GM23338 (cell line): ENCODE results near the gene NCCRP1. TPM values are rescaled to one million over a fixed set of nuclear protein-coding genes. Genes with fewer than 3 reads are reported as not detected.

Experiments used
- ATAC-seq: fragments of 200-7000 bp; cut with Tn5 transposase; 3 replicates; pipeline ENCODE4 v1.9.1; 2020
- DNase-seq: peaks from one replicate; pipeline ENCODE4 v3.0.0-alpha.2; 2015; ENCODE audit warnings: low spot score
- H2AFZ ChIP-seq: fragments of 200-600 bp; sonication (generic); 2 replicates; pipeline ENCODE4 v1.8.0; 2016; ENCODE audit warnings: antibody characterized with exemption, mild to moderate bottlenecking, moderate library complexity
- H3F3A ChIP-seq: fragments of 200-600 bp; sonication (generic); replicated peaks from 2 replicates; pipeline ENCODE4 v1.8.0; 2017; ENCODE audit warnings: antibody characterized with exemption, mixed run types, low read depth
- H3K27ac ChIP-seq: fragments of 200-600 bp; sonication (generic); 2 replicates; pipeline ENCODE4 v1.6.1; 2016; ENCODE audit warnings: low read depth
- H3K27me3 ChIP-seq: fragments of 200-600 bp; sonication (generic); 2 replicates; pipeline ENCODE4 v1.8.0; 2016; ENCODE audit warnings: mild to moderate bottlenecking, mixed run types, moderate library complexity; ENCODE audit not compliant: insufficient read depth
- H3K36me3 ChIP-seq: fragments of 200-600 bp; sonication (generic); 2 replicates; pipeline ENCODE4 v1.8.0; 2016; ENCODE audit warnings: mild to moderate bottlenecking; ENCODE audit not compliant: insufficient read depth
- H3K4me1 ChIP-seq: fragments of 200-600 bp; sonication (generic); 2 replicates; pipeline ENCODE4 v1.8.0; 2016; ENCODE audit warnings: mild to moderate bottlenecking, moderate library complexity; ENCODE audit not compliant: insufficient read depth
- H3K4me2 ChIP-seq: fragments of 200-600 bp; sonication (generic); 2 replicates; pipeline ENCODE4 v1.7.1; 2017; ENCODE audit warnings: mixed run types
- H3K4me3 ChIP-seq: fragments of 200-600 bp; sonication (generic); 2 replicates; pipeline ENCODE4 v1.6.1; 2016; ENCODE audit warnings: mixed run types
- H3K79me2 ChIP-seq: fragments of 200-600 bp; sonication (generic); replicated peaks from 2 replicates; pipeline ENCODE4 v1.8.0; 2017; ENCODE audit warnings: mild to moderate bottlenecking; ENCODE audit not compliant: insufficient read depth
- H3K9me2 ChIP-seq: fragments of 200-600 bp; sonication (generic); 2 replicates; pipeline ENCODE4 v1.8.0; 2017; ENCODE audit not compliant: insufficient read depth
- H4K20me1 ChIP-seq: fragments of 200-600 bp; sonication (generic); replicated peaks from 2 replicates; pipeline ENCODE4 v1.8.0; 2017; ENCODE audit warnings: mild to moderate bottlenecking; ENCODE audit not compliant: insufficient read depth
- H3K27ac Mint-ChIP-seq: 2 replicates; pipeline ENCODE4 v1.8.0; 2020; ENCODE audit warnings: inconsistent platforms, mild to moderate bottlenecking, moderate library complexity, mixed read lengths
- H3K27me3 Mint-ChIP-seq: 3 replicates; pipeline ENCODE4 v1.8.0; 2022; ENCODE audit warnings: low read depth, mild to moderate bottlenecking, moderate library complexity, mixed read lengths, inconsistent platforms; ENCODE audit not compliant: insufficient read depth, poor library complexity
- H3K36me3 Mint-ChIP-seq: 3 replicates; pipeline ENCODE4 v1.8.0; 2021; ENCODE audit warnings: low read depth, mild to moderate bottlenecking, inconsistent platforms, moderate library complexity, mixed read lengths
- H3K4me1 Mint-ChIP-seq: 3 replicates; pipeline ENCODE4 v1.8.0; 2020; ENCODE audit warnings: mild to moderate bottlenecking, inconsistent platforms, mixed read lengths
- H3K4me3 Mint-ChIP-seq: 3 replicates; pipeline ENCODE4 v1.8.0; 2021; ENCODE audit warnings: moderate library complexity, mild to moderate bottlenecking, inconsistent platforms, mixed read lengths
- H3K9me3 Mint-ChIP-seq: 3 replicates; pipeline ENCODE4 v1.8.0; 2020; ENCODE audit warnings: moderate library complexity, mild to moderate bottlenecking, inconsistent platforms, mixed read lengths
- CREB1 ChIP-seq: fragments of 250-450 bp; sonication (Bioruptor Pico); IDR thresholded peaks from 2 replicates; pipeline ENCODE4 v1.5.0; 2020; ENCODE audit warnings: low read depth, mild to moderate bottlenecking, moderate library complexity
- JUNB ChIP-seq: IDR thresholded peaks from one replicate; pipeline ENCODE4 v1.6.1; 2016; ENCODE audit warnings: antibody characterized with exemption; ENCODE audit not compliant: unreplicated experiment
- NANOG ChIP-seq: IDR thresholded peaks from 2 replicates; pipeline ENCODE4 v1.6.1; 2016; ENCODE audit warnings: antibody characterized with exemption, borderline replicate concordance
- POLR2AphosphoS5 ChIP-seq: IDR thresholded peaks from 2 replicates; pipeline ENCODE4 v1.6.1; 2016; ENCODE audit warnings: antibody characterized with exemption, low read depth
- STAT1 ChIP-seq: IDR thresholded peaks from one replicate; pipeline ENCODE4 v1.6.1; 2016; ENCODE audit warnings: antibody characterized with exemption; ENCODE audit not compliant: unreplicated experiment
- ZNF114 ChIP-seq: fragments of 250-450 bp; sonication (Bioruptor Pico); IDR thresholded peaks from 2 replicates; pipeline ENCODE4 v1.5.0; 2020; ENCODE audit warnings: mild to moderate bottlenecking, moderate library complexity
- ZNF331 ChIP-seq: fragments of 250-450 bp; sonication (Bioruptor Pico); IDR thresholded peaks from 2 replicates; pipeline ENCODE4 v1.5.0; 2020; ENCODE audit warnings: low read depth, mild to moderate bottlenecking, moderate library complexity
- polyA plus RNA-seq: library from polyadenylated mRNA; unstranded; fragments of >200 nt; fragmentation: Nextera tagmentation; extraction: Ambion mirVana; gene quantifications from 2 replicates; pipeline ENCODE4 v1.2.1, GENCODE V29; 2016
- total RNA-seq: library from RNA; depleted of rRNA; stranded (reverse); fragments of >200 nt; shearing (Covaris generic); gene quantifications from 2 replicates; pipeline ENCODE4 v1.2.3, GENCODE V29; 2014
- TF ChIP-seq, protein P1 (sequence below): IDR thresholded peaks from one replicate; pipeline ENCODE4 v1.6.1; 2018; ENCODE audit warnings: antibody characterized with exemption; ENCODE audit not compliant: unreplicated experiment
- TF ChIP-seq, protein P2 (sequence below): fragments of 250-450 bp; sonication (Bioruptor Pico); IDR thresholded peaks from 2 replicates; pipeline ENCODE4 v1.5.0; 2020; ENCODE audit warnings: mild to moderate bottlenecking, moderate library complexity
- TF ChIP-seq, protein P3 (sequence below): IDR thresholded peaks from 2 replicates; pipeline ENCODE4 v1.6.1; 2016; ENCODE audit warnings: antibody characterized with exemption

The NCCRP1 gene
- total and polyA plus RNA-seq, 2 experiments from 2014 or later, result 3.6 to 6.2 TPM

DNA sequence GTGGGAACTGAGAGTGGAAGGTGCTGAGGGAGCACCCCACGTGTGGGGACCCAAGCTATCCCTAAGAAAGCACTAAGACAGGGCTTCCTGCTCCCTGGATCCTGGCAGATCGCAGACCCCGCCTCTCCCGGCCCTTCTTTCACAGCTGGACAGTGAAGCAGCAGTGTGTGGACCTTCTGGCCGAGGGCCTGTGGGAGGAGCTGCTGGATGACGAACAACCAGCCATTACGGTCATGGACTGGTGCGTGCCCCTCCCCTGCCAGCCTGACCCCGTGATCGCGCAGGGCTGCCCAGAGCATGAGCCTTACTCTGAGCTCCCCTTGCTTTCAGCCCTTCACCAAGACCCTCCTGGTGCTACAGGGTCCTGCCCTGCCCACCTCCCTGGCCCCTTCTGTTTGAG, 2.3 kb downstream of the NCCRP1 start (continued):
- no peak for TF ChIP-seq STAT1
- no peak for TF ChIP-seq ZNF331 (CRISPR knock-in tag)
- TF ChIP-seq CREB1 (CRISPR knock-in tag), result no peak
- TF ChIP-seq, protein P1, sequence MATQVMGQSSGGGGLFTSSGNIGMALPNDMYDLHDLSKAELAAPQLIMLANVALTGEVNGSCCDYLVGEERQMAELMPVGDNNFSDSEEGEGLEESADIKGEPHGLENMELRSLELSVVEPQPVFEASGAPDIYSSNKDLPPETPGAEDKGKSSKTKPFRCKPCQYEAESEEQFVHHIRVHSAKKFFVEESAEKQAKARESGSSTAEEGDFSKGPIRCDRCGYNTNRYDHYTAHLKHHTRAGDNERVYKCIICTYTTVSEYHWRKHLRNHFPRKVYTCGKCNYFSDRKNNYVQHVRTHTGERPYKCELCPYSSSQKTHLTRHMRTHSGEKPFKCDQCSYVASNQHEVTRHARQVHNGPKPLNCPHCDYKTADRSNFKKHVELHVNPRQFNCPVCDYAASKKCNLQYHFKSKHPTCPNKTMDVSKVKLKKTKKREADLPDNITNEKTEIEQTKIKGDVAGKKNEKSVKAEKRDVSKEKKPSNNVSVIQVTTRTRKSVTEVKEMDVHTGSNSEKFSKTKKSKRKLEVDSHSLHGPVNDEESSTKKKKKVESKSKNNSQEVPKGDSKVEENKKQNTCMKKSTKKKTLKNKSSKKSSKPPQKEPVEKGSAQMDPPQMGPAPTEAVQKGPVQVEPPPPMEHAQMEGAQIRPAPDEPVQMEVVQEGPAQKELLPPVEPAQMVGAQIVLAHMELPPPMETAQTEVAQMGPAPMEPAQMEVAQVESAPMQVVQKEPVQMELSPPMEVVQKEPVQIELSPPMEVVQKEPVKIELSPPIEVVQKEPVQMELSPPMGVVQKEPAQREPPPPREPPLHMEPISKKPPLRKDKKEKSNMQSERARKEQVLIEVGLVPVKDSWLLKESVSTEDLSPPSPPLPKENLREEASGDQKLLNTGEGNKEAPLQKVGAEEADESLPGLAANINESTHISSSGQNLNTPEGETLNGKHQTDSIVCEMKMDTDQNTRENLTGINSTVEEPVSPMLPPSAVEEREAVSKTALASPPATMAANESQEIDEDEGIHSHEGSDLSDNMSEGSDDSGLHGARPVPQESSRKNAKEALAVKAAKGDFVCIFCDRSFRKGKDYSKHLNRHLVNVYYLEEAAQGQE, result no peak

DNA sequence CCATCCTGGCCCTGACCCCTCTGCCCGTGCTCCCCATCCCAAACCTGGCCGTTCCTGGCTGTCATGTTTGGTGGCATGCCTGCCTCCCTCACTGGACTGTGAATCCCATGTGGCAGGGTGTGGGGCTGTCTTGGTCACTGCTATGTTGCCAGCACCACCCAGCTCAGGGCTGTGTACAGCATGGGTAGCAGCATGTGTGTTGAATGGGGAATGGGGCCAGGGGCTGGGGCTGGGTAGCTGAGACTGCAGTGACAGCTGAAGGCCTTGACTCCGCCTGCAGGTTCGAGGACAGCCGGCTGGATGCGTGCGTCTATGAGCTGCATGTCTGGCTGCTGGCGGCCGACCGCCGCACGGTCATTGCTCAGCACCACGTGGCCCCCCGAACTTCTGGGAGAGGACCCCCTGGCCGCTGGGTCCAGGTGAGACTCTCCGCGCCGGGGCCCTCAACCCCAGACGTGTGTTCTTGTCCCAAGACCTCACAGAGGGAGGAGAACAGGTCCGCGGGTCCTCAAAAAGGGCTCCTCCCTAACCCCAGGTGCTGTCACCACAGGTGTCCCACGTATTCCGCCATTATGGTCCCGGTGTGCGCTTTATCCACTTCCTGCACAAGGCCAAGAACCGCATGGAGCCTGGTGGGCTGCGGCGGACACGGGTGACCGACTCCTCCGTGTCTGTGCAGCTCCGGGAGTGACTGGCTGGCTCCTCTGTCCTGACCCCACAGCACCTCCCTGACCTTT, 3.5 kb downstream of the NCCRP1 start:
- H3K27ac Mint-ChIP-seq, result no peak overlapping the region
- Histone ChIP-seq H2AFZ (no peak overlapping the region), H3K4me2 (no peak overlapping the region), H3K27me3 (peaks cover 57% of the 10 kb centered on the region), H3K9me2 (no peaks in the 10 kb centered on the region), H3K79me2 (no peaks in the 10 kb centered on the region), H3K4me3 (no peak overlapping the region), H3K27ac (no peak overlapping the region), H3F3A (no peaks in the 10 kb centered on the region), H3K4me1 (peaks cover 6% of the 10 kb centered on the region), H3K36me3 (no peaks in the 10 kb centered on the region), H4K20me1 (no peaks in the 10 kb centered on the region)
- no peak for DNase-seq
- peaks cover 49% of the 10 kb centered on the region for H3K27me3 Mint-ChIP-seq
- H3K36me3 Mint-ChIP-seq, result no peaks in the 10 kb centered on the region; the same call in 2 of the 3 replicates
- H3K4me3 Mint-ChIP-seq, result no peak overlapping the region; the same call in 2 of the 3 replicates
- ATAC-seq, result no peak
- H3K4me1 Mint-ChIP-seq, result peaks cover 16% of the 10 kb centered on the region
- peaks cover 3% of the 10 kb centered on the region; the same call in 2 of the 3 replicates for H3K9me3 Mint-ChIP-seq
- no peak for TF ChIP-seq CREB1 (CRISPR knock-in tag)
- no peak for TF ChIP-seq NANOG
- TF ChIP-seq, protein P2, sequence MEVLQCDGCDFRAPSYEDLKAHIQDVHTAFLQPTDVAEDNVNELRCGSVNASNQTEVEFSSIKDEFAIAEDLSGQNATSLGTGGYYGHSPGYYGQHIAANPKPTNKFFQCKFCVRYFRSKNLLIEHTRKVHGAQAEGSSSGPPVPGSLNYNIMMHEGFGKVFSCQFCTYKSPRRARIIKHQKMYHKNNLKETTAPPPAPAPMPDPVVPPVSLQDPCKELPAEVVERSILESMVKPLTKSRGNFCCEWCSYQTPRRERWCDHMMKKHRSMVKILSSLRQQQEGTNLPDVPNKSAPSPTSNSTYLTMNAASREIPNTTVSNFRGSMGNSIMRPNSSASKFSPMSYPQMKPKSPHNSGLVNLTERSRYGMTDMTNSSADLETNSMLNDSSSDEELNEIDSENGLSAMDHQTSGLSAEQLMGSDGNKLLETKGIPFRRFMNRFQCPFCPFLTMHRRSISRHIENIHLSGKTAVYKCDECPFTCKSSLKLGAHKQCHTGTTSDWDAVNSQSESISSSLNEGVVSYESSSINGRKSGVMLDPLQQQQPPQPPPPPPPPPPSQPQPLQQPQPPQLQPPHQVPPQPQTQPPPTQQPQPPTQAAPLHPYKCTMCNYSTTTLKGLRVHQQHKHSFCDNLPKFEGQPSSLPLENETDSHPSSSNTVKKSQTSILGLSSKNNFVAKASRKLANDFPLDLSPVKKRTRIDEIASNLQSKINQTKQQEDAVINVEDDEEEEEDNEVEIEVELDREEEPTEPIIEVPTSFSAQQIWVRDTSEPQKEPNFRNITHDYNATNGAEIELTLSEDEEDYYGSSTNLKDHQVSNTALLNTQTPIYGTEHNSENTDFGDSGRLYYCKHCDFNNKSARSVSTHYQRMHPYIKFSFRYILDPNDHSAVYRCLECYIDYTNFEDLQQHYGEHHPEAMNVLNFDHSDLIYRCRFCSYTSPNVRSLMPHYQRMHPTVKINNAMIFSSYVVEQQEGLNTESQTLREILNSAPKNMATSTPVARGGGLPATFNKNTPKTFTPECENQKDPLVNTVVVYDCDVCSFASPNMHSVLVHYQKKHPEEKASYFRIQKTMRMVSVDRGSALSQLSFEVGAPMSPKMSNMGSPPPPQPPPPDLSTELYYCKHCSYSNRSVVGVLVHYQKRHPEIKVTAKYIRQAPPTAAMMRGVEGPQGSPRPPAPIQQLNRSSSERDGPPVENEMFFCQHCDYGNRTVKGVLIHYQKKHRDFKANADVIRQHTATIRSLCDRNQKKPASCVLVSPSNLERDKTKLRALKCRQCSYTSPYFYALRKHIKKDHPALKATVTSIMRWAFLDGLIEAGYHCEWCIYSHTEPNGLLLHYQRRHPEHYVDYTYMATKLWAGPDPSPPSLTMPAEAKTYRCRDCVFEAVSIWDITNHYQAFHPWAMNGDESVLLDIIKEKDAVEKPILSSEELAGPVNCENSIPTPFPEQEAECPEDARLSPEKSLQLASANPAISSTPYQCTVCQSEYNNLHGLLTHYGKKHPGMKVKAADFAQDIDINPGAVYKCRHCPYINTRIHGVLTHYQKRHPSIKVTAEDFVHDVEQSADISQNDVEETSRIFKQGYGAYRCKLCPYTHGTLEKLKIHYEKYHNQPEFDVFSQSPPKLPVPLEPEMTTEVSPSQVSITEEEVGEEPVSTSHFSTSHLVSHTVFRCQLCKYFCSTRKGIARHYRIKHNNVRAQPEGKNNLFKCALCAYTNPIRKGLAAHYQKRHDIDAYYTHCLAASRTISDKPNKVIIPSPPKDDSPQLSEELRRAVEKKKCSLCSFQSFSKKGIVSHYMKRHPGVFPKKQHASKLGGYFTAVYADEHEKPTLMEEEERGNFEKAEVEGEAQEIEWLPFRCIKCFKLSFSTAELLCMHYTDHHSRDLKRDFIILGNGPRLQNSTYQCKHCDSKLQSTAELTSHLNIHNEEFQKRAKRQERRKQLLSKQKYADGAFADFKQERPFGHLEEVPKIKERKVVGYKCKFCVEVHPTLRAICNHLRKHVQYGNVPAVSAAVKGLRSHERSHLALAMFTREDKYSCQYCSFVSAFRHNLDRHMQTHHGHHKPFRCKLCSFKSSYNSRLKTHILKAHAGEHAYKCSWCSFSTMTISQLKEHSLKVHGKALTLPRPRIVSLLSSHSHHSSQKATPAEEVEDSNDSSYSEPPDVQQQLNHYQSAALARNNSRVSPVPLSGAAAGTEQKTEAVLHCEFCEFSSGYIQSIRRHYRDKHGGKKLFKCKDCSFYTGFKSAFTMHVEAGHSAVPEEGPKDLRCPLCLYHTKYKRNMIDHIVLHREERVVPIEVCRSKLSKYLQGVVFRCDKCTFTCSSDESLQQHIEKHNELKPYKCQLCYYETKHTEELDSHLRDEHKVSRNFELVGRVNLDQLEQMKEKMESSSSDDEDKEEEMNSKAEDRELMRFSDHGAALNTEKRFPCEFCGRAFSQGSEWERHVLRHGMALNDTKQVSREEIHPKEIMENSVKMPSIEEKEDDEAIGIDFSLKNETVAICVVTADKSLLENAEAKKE (CRISPR knock-in tag), result no peak
- no peak for TF ChIP-seq POLR2AphosphoS5
- TF ChIP-seq, protein P3, sequence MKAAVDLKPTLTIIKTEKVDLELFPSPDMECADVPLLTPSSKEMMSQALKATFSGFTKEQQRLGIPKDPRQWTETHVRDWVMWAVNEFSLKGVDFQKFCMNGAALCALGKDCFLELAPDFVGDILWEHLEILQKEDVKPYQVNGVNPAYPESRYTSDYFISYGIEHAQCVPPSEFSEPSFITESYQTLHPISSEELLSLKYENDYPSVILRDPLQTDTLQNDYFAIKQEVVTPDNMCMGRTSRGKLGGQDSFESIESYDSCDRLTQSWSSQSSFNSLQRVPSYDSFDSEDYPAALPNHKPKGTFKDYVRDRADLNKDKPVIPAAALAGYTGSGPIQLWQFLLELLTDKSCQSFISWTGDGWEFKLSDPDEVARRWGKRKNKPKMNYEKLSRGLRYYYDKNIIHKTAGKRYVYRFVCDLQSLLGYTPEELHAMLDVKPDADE, result no peak
- TF ChIP-seq STAT1, result no peak
- TF ChIP-seq, protein P1, result no peak
- TF ChIP-seq ZNF114 (CRISPR knock-in tag), result no peak
- TF ChIP-seq JUNB, result no peak
